Uterus (tissue), 4 donors: ENCODE results near the gene FBXW2. TPM values are rescaled to one million over a fixed set of nuclear protein-coding genes. Genes with fewer than 3 reads are reported as not detected.
"Not testable (repeated sequence)": the region's sequence is repeated elsewhere in the genome, so short reads cannot be mapped to it uniquely, and the experiment has no call there.

ENCODE experiments used
- DNase-seq, 2 donors: peaks; one replicate each; pipeline ENCODE4 v3.0.0-alpha.2; 2019 to 2020
- H3K27ac ChIP-seq, 2 donors: fragments of 200-600 bp; sonication (generic); 1 replicate in 1 of 2; 2 replicates in 1 of 2; pipeline ENCODE4 v1.5.1; 2016 to 2018
- H3K27me3 ChIP-seq, 2 donors: fragments of 200-600 bp; sonication (generic); one replicate each; pipeline ENCODE4 v1.5.1; 2018 to 2019; ENCODE audit warnings: control low read depth in 1 of 2
- H3K36me3 ChIP-seq, 2 donors: fragments of 200-600 bp; sonication (generic); one replicate each; pipeline ENCODE4 v1.5.1; 2019; ENCODE audit warnings: control low read depth in 1 of 2
- H3K4me1 ChIP-seq, 2 donors: fragments of 200-600 bp; sonication (generic); one replicate each; pipeline ENCODE4 v1.5.1; 2018 to 2019; ENCODE audit warnings: control low read depth in 1 of 2
- H3K4me3 ChIP-seq, 2 donors: fragments of 200-600 bp; sonication (generic); 1 replicate in 1 of 2; 2 replicates in 1 of 2; pipeline ENCODE4 v1.5.1; 2018 to 2019; ENCODE audit warnings: mild to moderate bottlenecking in 1 of 2
- H3K9me3 ChIP-seq, 2 donors: fragments of 200-600 bp; sonication (generic); one replicate each; pipeline ENCODE4 v1.5.1; 2019; ENCODE audit warnings: control low read depth in 1 of 2
- CTCF ChIP-seq, 4 experiments: fragments of 200-600 bp in 2 of 4; fragments of 450-650 bp in 2 of 4; sonication (generic) in 2 of 4; IDR thresholded peaks; one replicate each; pipeline ENCODE4 v1.5.1; 2016 to 2019; ENCODE audit warnings: antibody characterized with exemption in 4 of 4, mild to moderate bottlenecking in 2 of 4, moderate library complexity in 1 of 4
- POLR2A ChIP-seq, 2 donors: fragments of 450-650 bp; IDR thresholded peaks; one replicate each; pipeline ENCODE4 v1.6.1; 2016; ENCODE audit warnings: antibody characterized with exemption in 2 of 2, mild to moderate bottlenecking in 1 of 2, moderate library complexity in 1 of 2
- intact Hi-C: fragments of 100-400 bp; cut with DNase I; formaldehyde crosslinking; loops from one replicate; pipeline ENCODE4 v1.15.1; 2023; ENCODE audit warnings: low total_unique reads
- total RNA-seq, 4 donors: library from RNA; depleted of rRNA in 3 of 4; stranded (reverse); fragments of >200 nt in 3 of 4; gene quantifications; one replicate each; pipeline versions ENCODE4 v1.1.0 to v1.2.4, GENCODE V29; 2014 to 2023
- donor health status: DM: yes; HTN: yes; CAD: no.

FBXW2 gene
- total RNA-seq, 4 donors from 2014 or later, result 20.7 to 82.4 (median 40.0) TPM

- H3K4me1 ChIP-seq, result no peaks in the 10 kb centered on the region
- no peaks in the 10 kb centered on the region for H3K9me3 ChIP-seq
- no peaks in the 10 kb centered on the region for H3K36me3 ChIP-seq
- no peaks in the 10 kb centered on the region for H3K27me3 ChIP-seq
- H3K4me3 ChIP-seq, result no peak overlapping the region
- intact Hi-C loops, result no loop called here
- TF ChIP-seq POLR2A (IDR thresholded peaks at IDR 0.05), result no peak
- TF ChIP-seq CTCF (IDR thresholded peaks at IDR 0.05), result no peak
- DNase-seq, result no peak
- no peak overlapping the region for H3K27ac ChIP-seq
Observed at GRCh38 chr9:120820095-120820494, 26.9 kb upstream of the FBXW2 start.

- no peak for DNase-seq
- Histone ChIP-seq H3K9me3 (no peaks in the 10 kb centered on the region), H3K36me3 (no peaks in the 10 kb centered on the region), H3K4me1 (no peaks in the 10 kb centered on the region), H3K27me3 (no peaks in the 10 kb centered on the region), H3K27ac (no peak overlapping the region), H3K4me3 (no peak overlapping the region)
- intact Hi-C loops, result no loop called here
- TF ChIP-seq CTCF (IDR thresholded peaks at IDR 0.05) (no peak), POLR2A (IDR thresholded peaks at IDR 0.05) (no peak)
Observed at GRCh38 chr9:120818595-120818994, 25.4 kb upstream of the FBXW2 start.

- Histone ChIP-seq H3K27ac (no peak overlapping the region), H3K9me3 (peaks cover 0 to 5% of the 10 kb centered on the region in 2 donors), H3K4me3 (no peak overlapping the region), H3K27me3 (no peaks in the 10 kb centered on the region), H3K4me1 (no peaks in the 10 kb centered on the region), H3K36me3 (no peaks in the 10 kb centered on the region)
- intact Hi-C loops, result no loop called here
- no peak for DNase-seq
- TF ChIP-seq CTCF (IDR thresholded peaks at IDR 0.05), result no peak
Observed at GRCh38 chr9:120815075-120815474, 21.9 kb upstream of the FBXW2 start.

- H3K4me3 ChIP-seq, result no peak overlapping the region
- H3K9me3 ChIP-seq, result peaks cover 0 to 22% of the 10 kb centered on the region in 2 donors
- no peak overlapping the region for H3K27ac ChIP-seq
- no peaks in the 10 kb centered on the region for H3K27me3 ChIP-seq
- DNase-seq, result no peak
- H3K36me3 ChIP-seq, result no peaks in the 10 kb centered on the region
- TF ChIP-seq POLR2A (IDR thresholded peaks at IDR 0.05) (no peak), CTCF (IDR thresholded peaks at IDR 0.05) (no peak)
- intact Hi-C loops, result no loop called here
- no peaks in the 10 kb centered on the region for H3K4me1 ChIP-seq
Observed at GRCh38 chr9:120808931-120809330, 15.7 kb upstream of the FBXW2 start.

- no peaks in the 10 kb centered on the region for H3K36me3 ChIP-seq
- no peaks in the 10 kb centered on the region for H3K27me3 ChIP-seq
- H3K4me1 ChIP-seq, result no peaks in the 10 kb centered on the region
- no peak overlapping the region for H3K4me3 ChIP-seq
- H3K27ac ChIP-seq, result no peak overlapping the region
- H3K9me3 ChIP-seq, result peaks cover 0 to 22% of the 10 kb centered on the region in 2 donors
- no peak for DNase-seq
- no peak for TF ChIP-seq CTCF (IDR thresholded peaks at IDR 0.05)
- TF ChIP-seq POLR2A (IDR thresholded peaks at IDR 0.05), result no peak
- intact Hi-C loops, result no loop called here
Observed at GRCh38 chr9:120807607-120808379, 14.6 kb upstream of the FBXW2 start.

- peaks cover 0 to 16% of the 10 kb centered on the region in 2 donors for H3K9me3 ChIP-seq
- H3K27me3 ChIP-seq, result not testable (repeated sequence)
Observed at GRCh38 chr9:120804784-120805363, 11.7 kb upstream of the FBXW2 start.

More at GRCh38 chr9:120804784-120805363, 11.7 kb upstream of the FBXW2 start:
- H3K36me3 ChIP-seq, H3K4me3 ChIP-seq, DNase-seq, H3K27ac ChIP-seq, H3K4me1 ChIP-seq, intact Hi-C loops: not testable (repeated sequence)
